Stimulated activated CD4-positive, alpha-beta T cell treated with anti-CD3 and anti-CD28 coated beads, TNF-alpha, amount 100 ng/mL, for 24 hours (primary cell): ENCODE results near the gene PCDH1.

Source experiments
- DNase-seq, 3 experiments: peaks; one replicate each; pipeline ENCODE4 v3.0.0-alpha.2; 2020; ENCODE audit warnings: low read depth in 3 of 3

PCDH1 gene

DNA sequence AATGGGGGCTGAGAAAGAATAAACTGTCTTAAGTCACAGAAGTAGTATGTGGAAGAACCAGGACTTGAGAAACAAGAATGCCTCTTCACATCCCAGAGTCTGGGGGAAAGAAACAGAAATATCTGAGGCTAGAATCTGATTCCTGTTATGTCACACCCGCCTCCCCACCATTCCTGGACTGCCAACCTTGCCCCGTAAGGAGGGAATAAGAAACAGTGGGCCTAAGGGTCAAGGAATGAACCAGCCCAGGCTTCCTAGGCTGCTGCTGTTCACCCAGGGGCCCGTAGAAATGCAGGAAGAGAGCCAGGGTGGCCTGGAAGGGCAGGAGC, 4.3 kb downstream of the PCDH1 start:
- no peak for DNase-seq

- no peak for DNase-seq
Observed at GRCh38 chr5:141872496-141873356, 5.5 kb downstream of the PCDH1 start.

DNA sequence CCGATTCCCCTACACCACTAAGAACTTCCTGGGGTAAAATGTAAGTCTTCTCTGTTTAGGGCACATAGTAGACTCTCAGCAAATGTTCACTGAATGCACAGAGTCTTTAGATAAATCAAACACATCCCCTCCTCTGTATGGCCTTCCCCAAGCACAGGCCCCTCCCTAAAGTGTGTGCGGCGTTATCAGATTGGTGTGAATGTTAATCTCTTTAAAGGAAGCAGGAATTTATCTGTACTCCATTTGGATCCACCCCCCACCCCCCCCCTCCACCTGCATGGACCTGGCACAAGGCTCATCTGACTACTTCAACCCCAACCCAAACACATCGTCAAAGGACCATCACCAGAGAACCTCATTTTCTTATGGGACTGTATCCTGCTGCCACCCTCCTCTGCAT, 6.3 kb downstream of the PCDH1 start:
- DNase-seq = no peak

DNA sequence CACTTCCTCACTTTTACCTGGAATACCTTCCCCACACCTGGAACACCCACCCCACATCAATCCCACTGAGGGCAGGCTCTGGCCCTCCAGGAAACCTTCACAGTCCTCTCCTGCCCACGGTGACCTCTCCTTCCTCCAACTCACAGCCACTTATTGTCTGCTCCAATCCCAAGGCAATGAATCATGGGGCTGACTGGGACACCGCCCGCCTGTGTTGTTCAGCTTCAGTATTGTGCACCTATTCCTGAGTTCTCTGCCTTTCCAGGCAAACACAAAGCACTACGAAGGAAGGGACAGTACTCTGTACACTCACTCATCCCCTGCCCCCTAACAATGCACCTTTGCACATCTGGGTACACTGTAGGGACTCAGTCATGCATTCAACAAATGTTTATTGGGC, 7.3 kb downstream of the PCDH1 start:
- DNase-seq = no peak

DNA sequence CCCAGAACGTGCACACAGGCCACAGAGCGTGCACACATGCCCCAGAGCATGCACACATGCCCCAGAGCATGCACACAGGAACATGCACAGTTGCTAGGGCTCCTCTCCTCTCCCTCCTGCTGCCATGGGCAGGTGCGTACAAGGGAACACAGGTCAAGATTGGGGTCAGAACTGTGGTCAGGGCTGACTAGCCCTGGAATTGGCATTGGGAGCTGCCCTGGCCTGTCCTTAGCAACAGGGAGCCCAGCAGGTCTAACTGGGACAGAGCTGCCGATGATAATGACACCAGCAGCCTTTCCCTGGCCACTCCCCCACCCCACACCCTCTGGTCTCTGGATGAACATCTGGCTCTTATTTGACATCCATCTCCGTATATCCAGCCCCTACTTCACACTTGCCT, 8.0 kb downstream of the PCDH1 start:
- no peak for DNase-seq

- no peak for DNase-seq
Observed at GRCh38 chr5:141869514-141869913, 8.7 kb downstream of the PCDH1 start.

DNA sequence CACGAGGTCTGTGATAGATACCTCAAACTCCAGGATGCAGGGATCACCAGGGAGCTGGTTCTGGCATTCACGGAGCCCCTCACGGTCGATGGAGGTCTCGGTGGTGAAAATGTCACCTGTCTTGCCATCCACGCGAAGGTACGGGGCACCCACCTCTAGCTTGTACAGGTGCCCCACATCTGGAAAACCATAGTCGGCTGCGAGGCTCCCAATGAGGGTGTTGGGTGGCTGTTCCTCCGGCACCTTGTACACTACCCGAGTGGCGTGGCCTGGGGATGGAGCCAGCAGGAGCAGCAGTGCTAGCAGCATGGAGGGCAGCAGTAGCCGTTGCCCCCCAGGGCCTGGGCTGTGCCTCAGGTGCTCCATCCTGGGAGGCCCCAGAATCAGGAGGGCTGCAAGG, 9.2 kb downstream of the PCDH1 start:
- no peak for DNase-seq

- DNase-seq = no peak
Observed at GRCh38 chr5:141868541-141868940, 9.7 kb downstream of the PCDH1 start.

- no peak for DNase-seq
Observed at GRCh38 chr5:141867651-141868050, 10.6 kb downstream of the PCDH1 start.

- no peak for DNase-seq
Observed at GRCh38 chr5:141867139-141867538, 11.1 kb downstream of the PCDH1 start.

GRCh38 chr5:141866096-141866495, 12.1 kb downstream of the PCDH1 start:
- DNase-seq = no peak

DNA sequence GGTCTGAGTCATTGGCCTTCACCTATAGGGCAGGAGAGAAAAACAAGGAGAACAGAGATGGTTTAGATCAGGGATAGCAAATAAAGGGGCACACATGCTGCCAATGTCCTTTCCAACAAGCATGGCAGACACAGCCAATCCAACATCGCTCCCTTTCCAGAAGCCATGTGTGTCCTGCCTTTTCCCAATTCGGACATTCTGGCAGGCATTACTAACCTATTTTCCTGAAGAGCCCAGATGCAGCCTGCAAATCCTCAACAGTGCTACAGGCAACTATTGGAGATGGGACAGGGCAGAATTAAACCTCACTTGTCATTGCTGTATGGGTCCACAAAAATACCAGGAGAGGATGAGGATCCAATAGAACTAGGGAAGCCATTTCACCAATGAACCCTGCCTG, 12.8 kb downstream of the PCDH1 start:
- DNase-seq = no peak

GRCh38 chr5:141864371-141865370, 13.5 kb downstream of the PCDH1 start:
- no peak for DNase-seq

DNA sequence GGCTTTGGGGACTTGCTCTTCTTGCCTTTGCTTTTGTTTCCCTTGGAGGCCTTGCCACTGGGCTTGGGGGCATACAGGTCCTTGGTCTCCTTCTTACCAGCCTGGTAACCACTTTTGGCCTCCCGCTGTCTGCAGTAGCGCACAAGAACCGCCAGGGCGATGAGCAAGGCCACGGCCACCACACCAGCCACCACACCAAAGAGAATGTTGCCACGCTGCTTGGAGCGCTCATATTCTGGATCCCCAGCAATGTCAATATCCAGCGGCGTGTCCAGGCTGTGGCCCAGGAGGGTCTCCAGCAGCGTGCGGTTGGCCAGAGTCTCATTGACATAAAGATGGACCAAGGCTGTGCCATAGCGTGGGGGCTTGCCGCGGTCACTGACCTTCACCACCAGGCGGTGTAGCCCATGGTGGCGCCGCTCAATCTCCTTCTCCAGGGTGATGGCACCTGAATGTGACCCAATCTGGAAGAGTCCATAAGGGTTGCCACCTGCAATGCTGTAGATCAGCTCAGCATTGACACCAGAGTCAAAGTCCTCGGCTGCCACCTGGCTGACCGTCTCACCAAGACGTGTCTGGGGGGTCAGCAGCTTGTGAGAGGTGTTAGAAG, 14.5 kb downstream of the PCDH1 start:
- DNase-seq = no peak

DNA sequence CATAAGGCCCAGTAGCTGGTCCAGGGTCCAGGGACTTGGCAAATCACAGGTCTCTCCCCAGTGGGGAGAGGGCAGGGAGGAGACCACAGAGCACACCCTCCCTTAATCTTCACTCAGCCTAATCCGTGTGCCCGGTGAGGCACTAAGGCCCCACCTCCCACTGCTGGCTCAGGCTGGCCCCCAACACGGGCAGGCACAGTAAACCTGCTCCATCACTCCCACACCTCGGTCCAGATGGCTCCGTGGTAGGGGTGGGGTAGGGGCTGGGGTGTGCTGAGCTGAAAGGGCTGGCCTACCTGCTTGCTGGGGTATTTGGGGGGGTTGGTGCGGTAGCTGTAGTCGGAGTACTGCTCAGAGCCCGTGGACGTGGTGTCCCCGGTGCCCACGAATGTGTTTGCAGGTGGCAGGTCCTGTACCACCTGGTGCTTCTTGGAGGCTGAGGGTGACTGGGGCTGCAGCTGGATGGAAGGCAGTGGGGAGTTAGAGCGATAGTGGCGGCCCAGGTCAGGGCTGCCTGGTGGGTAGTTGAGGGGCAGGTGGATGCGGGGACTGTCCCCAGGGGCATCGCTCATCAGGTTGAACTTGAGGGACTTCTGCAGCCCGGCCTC, 15.2 kb downstream of the PCDH1 start:
- no peak for DNase-seq

DNA sequence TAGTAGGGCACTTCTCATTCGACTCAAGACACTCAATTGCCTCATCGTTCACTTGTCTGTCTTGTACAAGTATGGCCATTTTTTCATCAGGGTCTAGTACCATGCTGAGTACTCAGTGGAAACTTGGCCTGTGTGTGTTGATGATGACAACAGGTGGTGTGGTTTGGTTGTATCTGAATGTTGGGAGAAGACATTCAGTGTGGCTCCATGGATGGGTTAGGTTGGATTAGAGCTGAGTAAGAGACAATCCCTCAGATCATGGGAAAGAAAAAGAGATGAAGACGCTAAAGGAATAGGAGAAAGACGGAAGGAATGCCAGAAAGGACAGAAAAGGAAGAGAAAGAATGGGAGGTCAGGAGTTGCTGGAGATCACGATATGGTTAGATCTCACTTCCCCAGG, 17.0 kb downstream of the PCDH1 start:
- DNase-seq = no peak

DNA sequence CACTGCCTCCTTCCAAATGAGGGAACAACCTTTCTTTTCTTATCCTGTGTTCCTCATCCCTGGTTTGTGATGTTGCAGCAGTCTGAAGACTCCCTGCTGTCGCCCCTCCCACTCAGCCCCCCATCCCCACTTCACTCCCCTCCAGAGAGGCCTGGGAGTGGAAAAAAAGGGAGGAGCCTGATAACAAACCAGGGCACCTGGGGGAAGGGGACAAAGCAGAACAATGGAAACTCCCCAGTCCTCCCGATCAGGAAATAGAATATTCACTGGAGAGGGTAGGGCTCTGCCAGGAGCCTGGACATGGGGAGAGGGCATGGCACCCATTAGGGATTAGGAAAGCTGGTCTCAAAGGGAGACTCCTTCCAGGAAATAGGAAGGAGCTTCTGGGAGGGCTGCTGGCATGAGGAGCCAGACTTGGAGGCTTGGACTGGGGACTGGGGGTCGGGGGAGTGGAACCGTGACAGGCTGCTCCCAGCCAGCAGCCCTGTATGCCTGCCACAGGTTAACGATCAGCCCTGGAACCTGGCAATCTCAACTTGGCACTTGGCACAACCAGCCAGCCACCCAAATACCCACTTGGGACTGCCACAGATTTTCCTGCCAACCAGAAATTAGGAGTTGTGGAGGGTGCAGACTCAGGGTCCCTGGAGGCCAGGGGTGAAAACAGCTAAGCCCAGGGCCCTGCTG, 20.0 kb downstream of the PCDH1 start:
- no peak for DNase-seq

GRCh38 chr5:141857226-141857625, 21.0 kb downstream of the PCDH1 start:
- DNase-seq = no peak

- no peak for DNase-seq
Observed at GRCh38 chr5:141856037-141856790, 22.0 kb downstream of the PCDH1 start.

DNA sequence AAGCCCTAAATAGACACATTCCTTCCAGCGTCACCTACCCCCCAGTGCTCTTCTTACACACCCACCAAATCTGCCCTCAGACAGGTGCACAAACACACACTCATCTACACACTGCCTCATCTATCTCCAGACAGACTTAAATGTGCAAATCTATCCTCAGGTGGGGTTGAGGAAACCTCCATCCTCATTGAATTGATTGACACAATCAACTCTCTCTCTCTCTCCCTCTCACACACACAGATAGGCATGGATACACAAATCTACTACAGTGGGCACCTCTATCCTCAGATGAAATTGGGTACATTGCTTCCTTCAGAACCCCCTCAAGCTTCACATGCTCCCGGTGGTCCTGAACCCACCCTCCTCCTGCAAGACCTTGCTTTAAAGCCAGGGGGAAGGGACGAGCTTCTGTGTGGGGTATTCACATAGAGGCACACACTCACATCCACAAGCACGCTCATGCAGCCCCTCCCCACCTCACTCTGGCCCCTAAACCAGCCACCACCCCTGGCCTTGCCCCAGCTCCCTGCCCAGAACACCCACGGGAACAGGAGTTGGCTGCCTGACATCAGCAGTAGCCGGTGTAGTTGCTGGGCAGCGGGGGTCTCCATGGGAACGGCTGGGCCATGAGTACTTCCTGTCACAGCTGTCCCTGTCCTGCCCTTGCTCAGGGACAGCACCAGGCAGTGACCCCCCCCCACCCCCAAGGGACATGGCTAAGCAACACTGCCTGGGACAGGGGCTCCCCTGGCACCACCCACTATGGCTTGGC, 22.8 kb downstream of the PCDH1 start:
- DNase-seq = no peak
